Endothelial cell (in vitro differentiated cells): ENCODE results near the gene TRPC4AP. TPM values are rescaled to one million over a fixed set of nuclear protein-coding genes. Genes with fewer than 3 reads are reported as not detected.
"Not testable (repeated sequence)": the region's sequence is repeated elsewhere in the genome, so short reads cannot be mapped to it uniquely, and the experiment has no call there.

Source experiments
- DNase-seq: peaks from one replicate; pipeline ENCODE4 v3.0.0; 2021; ENCODE audit warnings: low spot score
- H3K27ac Mint-ChIP-seq: one replicate; pipeline ENCODE4 v1.8.0; 2021; ENCODE audit warnings: mixed read lengths, inconsistent platforms; ENCODE audit not compliant: unreplicated experiment
- H3K27me3 Mint-ChIP-seq: one replicate; pipeline ENCODE4 v1.8.0; 2021; ENCODE audit warnings: mild to moderate bottlenecking, moderate library complexity, mixed read lengths, inconsistent platforms; ENCODE audit not compliant: unreplicated experiment
- H3K36me3 Mint-ChIP-seq: one replicate; pipeline ENCODE4 v1.8.0; 2021; ENCODE audit warnings: mild to moderate bottlenecking, low read depth, mixed read lengths, inconsistent platforms; ENCODE audit not compliant: unreplicated experiment
- H3K4me1 Mint-ChIP-seq: one replicate; pipeline ENCODE4 v1.8.0; 2021; ENCODE audit warnings: mild to moderate bottlenecking, mixed read lengths, inconsistent platforms; ENCODE audit not compliant: unreplicated experiment
- H3K4me3 Mint-ChIP-seq: one replicate; pipeline ENCODE4 v1.8.0; 2021; ENCODE audit warnings: mild to moderate bottlenecking, mixed read lengths, inconsistent platforms; ENCODE audit not compliant: unreplicated experiment
- H3K9me3 Mint-ChIP-seq: one replicate; pipeline ENCODE4 v1.8.0; 2021; ENCODE audit warnings: mixed read lengths, inconsistent platforms; ENCODE audit not compliant: unreplicated experiment
- total RNA-seq: library from RNA; stranded (reverse); fragmentation: NEBNext Ultra II Directional; extraction: Animal tissue kit (Norgen Biotek cat#: 25700); gene quantifications from one replicate; pipeline ENCODE4 v1.2.1, GENCODE V29; 2021; ENCODE audit not compliant: unreplicated experiment
- TF ChIP-seq, protein P1 (sequence below): fragments of 200-600 bp; sonication (generic); IDR thresholded peaks from one replicate; pipeline ENCODE4 v1.5.0; 2021; ENCODE audit warnings: antibody characterized with exemption; ENCODE audit not compliant: unreplicated experiment

TRPC4AP gene
- total RNA-seq, 1 donor from 2014 or later = 109 TPM

DNA sequence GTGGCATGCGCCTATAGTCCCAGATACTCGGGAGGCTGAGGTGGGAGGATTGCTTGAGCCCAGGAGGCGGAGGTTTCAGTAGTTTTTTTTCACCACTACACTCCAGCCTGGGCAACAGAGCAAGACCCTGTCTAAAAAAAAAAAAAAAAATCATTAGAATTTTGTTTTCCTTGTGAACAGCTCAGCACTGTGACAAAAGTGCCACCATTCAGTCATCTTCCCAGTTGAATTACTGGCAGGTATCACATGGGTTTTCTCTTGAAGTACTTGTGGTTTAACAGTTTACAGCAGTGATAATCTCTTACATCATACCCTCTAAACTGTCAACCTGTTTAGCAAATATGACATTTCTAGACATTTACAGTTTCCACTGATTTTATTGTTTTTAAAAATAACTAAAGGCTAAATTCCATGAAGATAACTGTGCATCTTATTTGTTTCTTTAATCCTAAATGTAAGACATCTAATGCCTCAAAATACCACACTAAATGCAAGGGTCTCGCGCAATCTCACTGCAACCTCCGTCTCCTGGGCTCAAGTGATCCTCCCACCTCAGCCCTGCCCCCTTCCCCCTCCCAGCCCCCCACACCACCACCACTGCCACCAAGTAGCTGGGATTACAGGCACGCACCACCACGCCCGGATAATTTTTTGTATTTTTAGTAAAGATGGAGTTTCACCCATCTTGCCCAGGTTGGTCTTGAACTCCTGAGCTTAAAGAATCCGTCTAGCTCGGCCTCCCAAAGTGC is 7.0 kb downstream of the TRPC4AP start:
- Mint-ChIP-seq H3K4me3 (no peak overlapping the region), H3K4me1 (peaks cover 6% of the 10 kb centered on the region), H3K27ac (no peak overlapping the region), H3K36me3 (peaks cover 4% of the 10 kb centered on the region), H3K9me3 (no peaks in the 10 kb centered on the region), H3K27me3 (peaks cover 2% of the 10 kb centered on the region)
- no peak for DNase-seq
- TF ChIP-seq, protein P1, sequence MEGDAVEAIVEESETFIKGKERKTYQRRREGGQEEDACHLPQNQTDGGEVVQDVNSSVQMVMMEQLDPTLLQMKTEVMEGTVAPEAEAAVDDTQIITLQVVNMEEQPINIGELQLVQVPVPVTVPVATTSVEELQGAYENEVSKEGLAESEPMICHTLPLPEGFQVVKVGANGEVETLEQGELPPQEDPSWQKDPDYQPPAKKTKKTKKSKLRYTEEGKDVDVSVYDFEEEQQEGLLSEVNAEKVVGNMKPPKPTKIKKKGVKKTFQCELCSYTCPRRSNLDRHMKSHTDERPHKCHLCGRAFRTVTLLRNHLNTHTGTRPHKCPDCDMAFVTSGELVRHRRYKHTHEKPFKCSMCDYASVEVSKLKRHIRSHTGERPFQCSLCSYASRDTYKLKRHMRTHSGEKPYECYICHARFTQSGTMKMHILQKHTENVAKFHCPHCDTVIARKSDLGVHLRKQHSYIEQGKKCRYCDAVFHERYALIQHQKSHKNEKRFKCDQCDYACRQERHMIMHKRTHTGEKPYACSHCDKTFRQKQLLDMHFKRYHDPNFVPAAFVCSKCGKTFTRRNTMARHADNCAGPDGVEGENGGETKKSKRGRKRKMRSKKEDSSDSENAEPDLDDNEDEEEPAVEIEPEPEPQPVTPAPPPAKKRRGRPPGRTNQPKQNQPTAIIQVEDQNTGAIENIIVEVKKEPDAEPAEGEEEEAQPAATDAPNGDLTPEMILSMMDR = no peak

DNA sequence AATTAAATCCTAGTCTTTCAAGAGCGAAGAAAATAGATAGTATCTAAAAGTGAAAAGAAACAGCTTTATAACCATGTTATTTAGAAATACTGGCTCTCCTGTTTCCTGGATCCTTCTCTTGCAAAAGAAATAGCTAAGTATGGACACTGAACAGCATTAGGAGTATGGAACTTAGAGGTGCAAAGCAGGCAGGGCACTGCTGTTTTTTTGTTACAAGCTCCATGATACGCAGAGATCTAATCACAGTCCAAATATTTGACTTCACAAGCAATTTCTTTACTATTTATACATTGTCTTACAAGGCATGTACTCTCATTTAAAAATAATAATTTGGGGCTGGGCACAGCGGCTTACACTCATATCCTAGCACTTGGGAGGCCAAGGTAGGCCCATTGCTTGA is 7.6 kb downstream of the TRPC4AP start:
- Mint-ChIP-seq H3K4me1 (peaks cover 3% of the 10 kb centered on the region), H3K27me3 (peaks cover 2% of the 10 kb centered on the region), H3K4me3 (no peak overlapping the region), H3K9me3 (no peaks in the 10 kb centered on the region), H3K27ac (no peak overlapping the region), H3K36me3 (peaks cover 4% of the 10 kb centered on the region)
- DNase-seq = no peak
- TF ChIP-seq, protein P1 = no peak

DNA sequence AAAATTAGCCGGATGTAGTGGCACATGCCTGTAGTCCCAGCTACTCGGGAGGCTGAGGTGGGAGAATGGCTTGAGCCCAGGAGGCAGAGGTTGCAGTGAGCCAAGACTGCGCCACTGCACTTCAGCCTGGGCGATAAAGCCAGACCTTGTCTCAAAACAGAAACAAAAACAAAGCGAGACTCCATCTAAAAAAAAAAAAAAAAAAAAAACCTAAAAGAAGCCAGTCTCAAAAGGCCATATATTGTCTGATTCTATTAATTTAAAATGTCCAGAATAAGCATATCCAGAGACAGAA is 12.3 kb downstream of the TRPC4AP start:
- peaks cover 33% of the 10 kb centered on the region for H3K36me3 Mint-ChIP-seq
- not testable (repeated sequence) for H3K27ac Mint-ChIP-seq, H3K4me1 Mint-ChIP-seq, H3K4me3 Mint-ChIP-seq, H3K9me3 Mint-ChIP-seq, H3K27me3 Mint-ChIP-seq, DNase-seq

DNA sequence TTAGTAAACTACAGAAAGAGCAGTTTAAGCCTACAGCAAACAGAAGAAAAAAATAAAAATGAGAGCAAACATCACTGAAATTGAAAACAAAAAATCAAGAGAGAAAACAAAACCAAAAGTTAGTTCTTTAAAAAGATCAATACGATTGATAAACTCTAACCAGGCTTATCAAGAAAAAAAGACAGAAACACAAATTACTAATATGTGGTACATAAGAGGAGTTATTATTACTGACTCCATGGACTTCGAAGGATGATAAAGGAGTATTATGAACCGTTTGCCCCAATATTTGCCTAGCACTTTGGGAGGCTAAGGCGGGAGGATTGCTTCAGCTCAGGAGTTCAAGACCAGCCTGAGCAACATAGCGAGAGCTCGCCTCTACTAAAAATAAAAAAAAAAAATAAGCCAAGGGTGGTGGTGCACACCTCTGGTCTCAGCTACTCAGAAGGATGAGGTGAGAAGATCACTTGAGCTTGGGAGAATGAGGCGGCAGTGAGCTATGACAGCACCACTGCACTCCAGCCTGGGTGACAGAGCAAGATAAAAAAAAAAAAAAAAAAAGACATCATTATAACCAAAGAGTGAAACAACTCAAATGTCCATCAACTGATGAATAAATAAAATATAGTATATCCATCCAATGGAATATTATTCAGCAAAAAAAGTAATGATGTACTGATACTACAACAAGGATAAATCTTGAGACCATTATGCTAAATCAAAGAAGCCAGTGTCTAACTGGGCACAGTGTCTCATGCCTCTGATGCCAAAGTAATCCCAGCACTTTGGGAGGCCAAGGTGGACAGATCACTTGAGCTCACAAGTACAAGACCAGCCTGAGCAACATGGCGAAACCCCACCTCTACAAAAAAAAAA is 12.9 kb downstream of the TRPC4AP start:
- H3K4me3 Mint-ChIP-seq = no peak overlapping the region
- H3K4me1 Mint-ChIP-seq = peaks cover 3% of the 10 kb centered on the region
- no peaks in the 10 kb centered on the region for H3K9me3 Mint-ChIP-seq
- TF ChIP-seq, protein P1 = no peak
- peaks cover 39% of the 10 kb centered on the region for H3K36me3 Mint-ChIP-seq
- no peak overlapping the region for H3K27ac Mint-ChIP-seq
- H3K27me3 Mint-ChIP-seq = peaks cover 3% of the 10 kb centered on the region
- DNase-seq = no peak

DNA sequence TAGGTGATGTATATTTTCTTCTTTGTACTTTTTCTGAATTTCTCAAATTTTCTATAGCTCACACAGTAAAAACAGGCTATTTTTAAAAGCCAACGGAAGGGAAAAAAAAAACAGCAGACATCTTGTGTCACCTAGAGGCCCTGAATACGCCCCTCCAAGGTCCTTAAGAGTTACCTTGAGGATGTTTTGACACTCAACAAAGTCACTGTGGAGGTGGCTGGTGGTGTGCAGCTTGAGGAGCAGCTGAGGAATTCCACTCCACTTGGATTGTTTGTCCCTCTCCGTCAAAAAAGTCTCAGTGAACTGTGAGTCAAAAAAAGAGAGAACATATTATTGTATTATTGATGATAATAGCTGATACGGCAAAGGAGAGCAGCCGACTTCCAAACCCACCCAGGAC is 14.7 kb downstream of the TRPC4AP start:
- peak overlapping the region; percentile 81 for H3K4me3 Mint-ChIP-seq
- peaks cover 53% of the 10 kb centered on the region for H3K36me3 Mint-ChIP-seq
- H3K27ac Mint-ChIP-seq = no peak overlapping the region
- peaks cover 3% of the 10 kb centered on the region for H3K27me3 Mint-ChIP-seq
- H3K4me1 Mint-ChIP-seq = no peaks in the 10 kb centered on the region
- H3K9me3 Mint-ChIP-seq = no peaks in the 10 kb centered on the region
- no peak for DNase-seq
- TF ChIP-seq, protein P1 = no peak
